ENCODE measurements around the gene TMPRSS3.

- no peak for TF ChIP-seq CTCF (IDR thresholded peaks at IDR 0.05)
- no peak for TF ChIP-seq POLR2AphosphoS5 (IDR thresholded peaks at IDR 0.05)
Observed at GRCh38 chr21:42389449-42389835, 6.4 kb downstream of the TMPRSS3 start.
